HEK293 (cell line): ENCODE results near the gene LRFN3.

ENCODE experiments used
- CTCF ChIA-PET: fragments of 350-600 bp; formaldehyde crosslinking; extraction: SDS; loops from one replicate; lab custom pipeline; 2021; ENCODE audit warnings: antibody characterized with exemption; lab: Yijun Ruan, JAX
- POLR2A ChIA-PET: fragments of 300-600 bp; formaldehyde crosslinking; extraction: SDS; loops from one replicate; lab custom pipeline; 2020; ENCODE audit warnings: antibody characterized with exemption, inconsistent platforms; lab: Yijun Ruan, JAX
- H3K27ac ChIP-seq: fragments of 200-500 bp; sonication (Bioruptor generic); 2 replicates; pipeline ENCODE4 v1.5.1; 2014; ENCODE audit warnings: low read depth, low read length, control low read depth, inconsistent platforms; ENCODE audit errors: extremely low read depth
- H3K36me3 ChIP-seq, 2 experiments: fragments of 200-500 bp in 1 of 2; sonication (Bioruptor generic) in 1 of 2; 1 replicate in 1 of 2; 2 replicates in 1 of 2; pipeline ENCODE4 v1.5.1; 2014 to 2017; ENCODE audit warnings: inconsistent platforms in 2 of 2, low read length in 2 of 2; ENCODE audit not compliant: control insufficient read depth in 2 of 2, insufficient read depth in 1 of 2
- H3K4me1 ChIP-seq: fragments of 200-500 bp; sonication (Bioruptor generic); 2 replicates; pipeline ENCODE4 v1.5.1; 2014; ENCODE audit warnings: mild to moderate bottlenecking, low read length, inconsistent platforms; ENCODE audit not compliant: control insufficient read depth, insufficient read depth
- H3K4me3 ChIP-seq: 2 replicates; pipeline ENCODE4 v1.5.1; 2011; ENCODE audit warnings: low read depth, mild to moderate bottlenecking, control low read depth, low read length, moderate library complexity
- H3K9me3 ChIP-seq: fragments of 200-500 bp; sonication (Bioruptor generic); 2 replicates; pipeline ENCODE4 v1.5.1; 2014; ENCODE audit warnings: low read depth, low read length, inconsistent platforms; ENCODE audit not compliant: control insufficient read depth, insufficient read depth
- GLIS1 ChIP-seq: fragments of 450-650 bp; formaldehyde crosslinking; IDR thresholded peaks from 2 replicates; pipeline ENCODE4 v1.5.1; 2016; ENCODE audit warnings: missing biosample characterization, missing genetic modification characterization
- HOXA7 ChIP-seq: sonication (generic); formaldehyde crosslinking; IDR thresholded peaks from 2 replicates; pipeline ENCODE4 v1.8.1; 2022; ENCODE audit warnings: missing genetic modification reagents, borderline replicate concordance
- KLF1 ChIP-seq: fragments of 450-650 bp; formaldehyde crosslinking; IDR thresholded peaks from 2 replicates; pipeline ENCODE4 v1.5.1; 2016; ENCODE audit warnings: missing biosample characterization, missing genetic modification characterization
- KLF9 ChIP-seq: fragments of 450-650 bp; formaldehyde crosslinking; IDR thresholded peaks from 2 replicates; pipeline ENCODE4 v1.5.1; 2016; ENCODE audit warnings: missing biosample characterization, missing genetic modification characterization, low read depth
- YY2 ChIP-seq: fragments of 450-650 bp; formaldehyde crosslinking; IDR thresholded peaks from 2 replicates; pipeline ENCODE4 v1.5.1; 2016; ENCODE audit warnings: missing biosample characterization, missing genetic modification characterization
- ZFHX2 ChIP-seq: fragments of 450-650 bp; formaldehyde crosslinking; conservative IDR thresholded peaks from 2 replicates; pipeline ENCODE4 v1.5.1; 2016; ENCODE audit warnings: missing biosample characterization, missing genetic modification characterization
- ZNF10 ChIP-seq: fragments of 450-650 bp; formaldehyde crosslinking; IDR thresholded peaks from 2 replicates; pipeline ENCODE4 v1.5.1; 2017; ENCODE audit warnings: missing biosample characterization, missing genetic modification characterization
- ZNF121 ChIP-seq: fragments of 450-650 bp; formaldehyde crosslinking; IDR thresholded peaks from 2 replicates; pipeline ENCODE4 v1.5.1; 2016; ENCODE audit warnings: missing biosample characterization, missing genetic modification characterization
- ZNF138 ChIP-seq: fragments of 450-650 bp; formaldehyde crosslinking; IDR thresholded peaks from 2 replicates; pipeline ENCODE4 v1.5.1; 2016; ENCODE audit warnings: missing biosample characterization, missing genetic modification characterization, borderline replicate concordance
- ZNF248 ChIP-seq: fragments of 450-650 bp; formaldehyde crosslinking; IDR thresholded peaks from 2 replicates; pipeline ENCODE4 v1.5.1; 2017; ENCODE audit warnings: missing biosample characterization, missing genetic modification characterization
- ZNF37A ChIP-seq: fragments of 450-650 bp; IDR thresholded peaks from 2 replicates; pipeline ENCODE4 v1.5.1; 2018; ENCODE audit warnings: missing biosample characterization, missing genetic modification characterization
- ZNF623 ChIP-seq: fragments of 450-650 bp; formaldehyde crosslinking; IDR thresholded peaks from 2 replicates; pipeline ENCODE4 v1.5.1; 2016; ENCODE audit warnings: missing biosample characterization, missing genetic modification characterization
- ZNF670 ChIP-seq: fragments of 450-650 bp; formaldehyde crosslinking; IDR thresholded peaks from 2 replicates; pipeline ENCODE4 v1.5.1; 2016; ENCODE audit warnings: missing biosample characterization, missing genetic modification characterization, low read depth
- ZSCAN30 ChIP-seq: fragments of 450-650 bp; IDR thresholded peaks from 2 replicates; pipeline ENCODE4 v1.5.1; 2018; ENCODE audit warnings: missing biosample characterization, mild to moderate bottlenecking, missing genetic modification characterization, moderate library complexity
- TF ChIP-seq, protein P1 (sequence below): fragments of 450-650 bp; formaldehyde crosslinking; IDR thresholded peaks from 2 replicates; pipeline ENCODE4 v1.5.1; 2017; ENCODE audit warnings: missing biosample characterization, missing genetic modification characterization
- TF ChIP-seq, protein P2 (sequence below): fragments of 450-650 bp; formaldehyde crosslinking; IDR thresholded peaks from 2 replicates; pipeline ENCODE4 v1.5.1; 2016; ENCODE audit warnings: missing biosample characterization, missing genetic modification characterization
- TF ChIP-seq, protein P3 (sequence below): fragments of 450-650 bp; formaldehyde crosslinking; IDR thresholded peaks from 2 replicates; pipeline ENCODE4 v1.5.1; 2016; ENCODE audit warnings: missing biosample characterization, missing genetic modification characterization
- TF ChIP-seq, protein P4 (sequence below): fragments of 450-650 bp; formaldehyde crosslinking; IDR thresholded peaks from 2 replicates; pipeline ENCODE4 v1.5.1; 2017; ENCODE audit warnings: missing biosample characterization, missing genetic modification characterization
- TF ChIP-seq, protein P5 (sequence below): fragments of 450-650 bp; formaldehyde crosslinking; IDR thresholded peaks from 2 replicates; pipeline ENCODE4 v1.5.1; 2017; ENCODE audit warnings: missing biosample characterization, missing genetic modification characterization
- TF ChIP-seq, protein P6 (sequence below): fragments of 450-650 bp; formaldehyde crosslinking; IDR thresholded peaks from 2 replicates; pipeline ENCODE4 v1.5.1; 2016; ENCODE audit warnings: missing biosample characterization, missing genetic modification characterization
- TF ChIP-seq, protein P7 (sequence below): fragments of 450-650 bp; formaldehyde crosslinking; IDR thresholded peaks from 2 replicates; pipeline ENCODE4 v1.5.1; 2017; ENCODE audit warnings: missing biosample characterization, mild to moderate bottlenecking, missing genetic modification characterization, moderate library complexity

Gene LRFN3

DNA sequence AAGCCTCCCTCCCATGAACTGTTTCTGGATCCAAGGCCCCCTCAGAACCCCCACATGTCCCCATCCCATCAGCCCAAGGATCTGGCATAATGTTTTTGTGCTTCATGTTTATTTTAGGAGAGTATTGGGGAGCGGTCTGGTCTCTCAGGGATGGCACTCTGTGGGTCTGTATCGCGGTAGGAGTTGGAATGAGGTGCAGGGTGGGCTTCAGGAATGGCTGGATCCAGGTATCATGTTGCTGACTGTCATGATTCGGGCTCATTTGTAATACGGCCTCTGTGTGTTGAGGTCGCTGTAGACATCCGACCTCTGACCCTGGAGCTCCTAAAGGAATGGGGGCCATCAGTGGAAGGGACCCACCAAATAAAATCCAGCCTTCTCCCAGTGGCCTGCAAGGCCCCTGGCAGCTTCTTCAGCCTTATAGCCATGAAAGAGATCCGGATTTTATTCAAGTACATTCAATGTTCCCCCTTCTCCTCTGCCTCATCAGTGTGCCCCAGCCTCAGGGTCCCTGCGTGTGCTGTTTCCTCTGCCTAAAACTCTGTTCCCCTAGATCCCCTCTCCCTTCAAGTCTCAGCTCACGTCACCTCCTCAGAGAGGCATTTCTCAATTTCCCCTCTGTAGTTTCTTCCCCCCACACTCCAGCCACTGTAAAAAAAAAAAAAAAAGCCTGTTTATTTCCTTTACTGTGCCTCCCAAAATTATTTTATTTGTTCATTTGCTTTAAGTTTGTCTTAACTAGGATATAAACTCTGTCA, 31.7 kb upstream of the LRFN3 start:
- no peaks in the 10 kb centered on the region for H3K9me3 ChIP-seq
- H3K27ac ChIP-seq = no peak overlapping the region
- POLR2A ChIA-PET = interaction anchor here (1.0 to 1.3 kb wide), 3 partner anchors 20 to 156 kb away, joined by 4 to 6 read pairs (median 5); partner anchors contain the start of gene LIN37
- peaks cover 9% of the 10 kb centered on the region; the same call in 1 of the 2 replicates for H3K4me1 ChIP-seq
- H3K36me3 ChIP-seq = no peaks in the 10 kb centered on the region; a peak in 1 of 3 replicates
- TF ChIP-seq, protein P1, sequence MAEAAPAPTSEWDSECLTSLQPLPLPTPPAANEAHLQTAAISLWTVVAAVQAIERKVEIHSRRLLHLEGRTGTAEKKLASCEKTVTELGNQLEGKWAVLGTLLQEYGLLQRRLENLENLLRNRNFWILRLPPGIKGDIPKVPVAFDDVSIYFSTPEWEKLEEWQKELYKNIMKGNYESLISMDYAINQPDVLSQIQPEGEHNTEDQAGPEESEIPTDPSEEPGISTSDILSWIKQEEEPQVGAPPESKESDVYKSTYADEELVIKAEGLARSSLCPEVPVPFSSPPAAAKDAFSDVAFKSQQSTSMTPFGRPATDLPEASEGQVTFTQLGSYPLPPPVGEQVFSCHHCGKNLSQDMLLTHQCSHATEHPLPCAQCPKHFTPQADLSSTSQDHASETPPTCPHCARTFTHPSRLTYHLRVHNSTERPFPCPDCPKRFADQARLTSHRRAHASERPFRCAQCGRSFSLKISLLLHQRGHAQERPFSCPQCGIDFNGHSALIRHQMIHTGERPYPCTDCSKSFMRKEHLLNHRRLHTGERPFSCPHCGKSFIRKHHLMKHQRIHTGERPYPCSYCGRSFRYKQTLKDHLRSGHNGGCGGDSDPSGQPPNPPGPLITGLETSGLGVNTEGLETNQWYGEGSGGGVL (tag by site-specific recombination) = no peak
- TF ChIP-seq ZNF121 (tag by site-specific recombination) = 0 out of 2 replicates have a peak, but pooled peaks have one; percentile 7
- no peak for TF ChIP-seq KLF1 (tag by site-specific recombination)
- TF ChIP-seq YY2 = no peak
- TF ChIP-seq ZNF623 = no peak
- no peak for TF ChIP-seq ZNF248 (tag by site-specific recombination)
- TF ChIP-seq, protein P2, sequence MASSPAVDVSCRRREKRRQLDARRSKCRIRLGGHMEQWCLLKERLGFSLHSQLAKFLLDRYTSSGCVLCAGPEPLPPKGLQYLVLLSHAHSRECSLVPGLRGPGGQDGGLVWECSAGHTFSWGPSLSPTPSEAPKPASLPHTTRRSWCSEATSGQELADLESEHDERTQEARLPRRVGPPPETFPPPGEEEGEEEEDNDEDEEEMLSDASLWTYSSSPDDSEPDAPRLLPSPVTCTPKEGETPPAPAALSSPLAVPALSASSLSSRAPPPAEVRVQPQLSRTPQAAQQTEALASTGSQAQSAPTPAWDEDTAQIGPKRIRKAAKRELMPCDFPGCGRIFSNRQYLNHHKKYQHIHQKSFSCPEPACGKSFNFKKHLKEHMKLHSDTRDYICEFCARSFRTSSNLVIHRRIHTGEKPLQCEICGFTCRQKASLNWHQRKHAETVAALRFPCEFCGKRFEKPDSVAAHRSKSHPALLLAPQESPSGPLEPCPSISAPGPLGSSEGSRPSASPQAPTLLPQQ (tag by site-specific recombination) = no peak
- TF ChIP-seq, protein P3, sequence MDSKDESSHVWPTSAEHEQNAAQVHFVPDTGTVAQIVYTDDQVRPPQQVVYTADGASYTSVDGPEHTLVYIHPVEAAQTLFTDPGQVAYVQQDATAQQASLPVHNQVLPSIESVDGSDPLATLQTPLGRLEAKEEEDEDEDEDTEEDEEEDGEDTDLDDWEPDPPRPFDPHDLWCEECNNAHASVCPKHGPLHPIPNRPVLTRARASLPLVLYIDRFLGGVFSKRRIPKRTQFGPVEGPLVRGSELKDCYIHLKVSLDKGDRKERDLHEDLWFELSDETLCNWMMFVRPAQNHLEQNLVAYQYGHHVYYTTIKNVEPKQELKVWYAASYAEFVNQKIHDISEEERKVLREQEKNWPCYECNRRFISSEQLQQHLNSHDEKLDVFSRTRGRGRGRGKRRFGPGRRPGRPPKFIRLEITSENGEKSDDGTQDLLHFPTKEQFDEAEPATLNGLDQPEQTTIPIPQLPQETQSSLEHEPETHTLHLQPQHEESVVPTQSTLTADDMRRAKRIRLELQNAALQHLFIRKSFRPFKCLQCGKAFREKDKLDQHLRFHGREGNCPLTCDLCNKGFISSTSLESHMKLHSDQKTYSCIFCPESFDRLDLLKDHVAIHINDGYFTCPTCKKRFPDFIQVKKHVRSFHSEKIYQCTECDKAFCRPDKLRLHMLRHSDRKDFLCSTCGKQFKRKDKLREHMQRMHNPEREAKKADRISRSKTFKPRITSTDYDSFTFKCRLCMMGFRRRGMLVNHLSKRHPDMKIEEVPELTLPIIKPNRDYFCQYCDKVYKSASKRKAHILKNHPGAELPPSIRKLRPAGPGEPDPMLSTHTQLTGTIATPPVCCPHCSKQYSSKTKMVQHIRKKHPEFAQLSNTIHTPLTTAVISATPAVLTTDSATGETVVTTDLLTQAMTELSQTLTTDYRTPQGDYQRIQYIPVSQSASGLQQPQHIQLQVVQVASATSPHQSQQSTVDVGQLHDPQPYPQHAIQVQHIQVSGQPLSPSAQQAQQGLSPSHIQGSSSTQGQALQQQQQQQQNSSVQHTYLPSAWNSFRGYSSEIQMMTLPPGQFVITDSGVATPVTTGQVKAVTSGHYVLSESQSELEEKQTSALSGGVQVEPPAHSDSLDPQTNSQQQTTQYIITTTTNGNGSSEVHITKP = no peak
- TF ChIP-seq, protein P4, sequence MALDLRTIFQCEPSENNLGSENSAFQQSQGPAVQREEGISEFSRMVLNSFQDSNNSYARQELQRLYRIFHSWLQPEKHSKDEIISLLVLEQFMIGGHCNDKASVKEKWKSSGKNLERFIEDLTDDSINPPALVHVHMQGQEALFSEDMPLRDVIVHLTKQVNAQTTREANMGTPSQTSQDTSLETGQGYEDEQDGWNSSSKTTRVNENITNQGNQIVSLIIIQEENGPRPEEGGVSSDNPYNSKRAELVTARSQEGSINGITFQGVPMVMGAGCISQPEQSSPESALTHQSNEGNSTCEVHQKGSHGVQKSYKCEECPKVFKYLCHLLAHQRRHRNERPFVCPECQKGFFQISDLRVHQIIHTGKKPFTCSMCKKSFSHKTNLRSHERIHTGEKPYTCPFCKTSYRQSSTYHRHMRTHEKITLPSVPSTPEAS (tag by site-specific recombination) = no peak
- TF ChIP-seq, protein P5, sequence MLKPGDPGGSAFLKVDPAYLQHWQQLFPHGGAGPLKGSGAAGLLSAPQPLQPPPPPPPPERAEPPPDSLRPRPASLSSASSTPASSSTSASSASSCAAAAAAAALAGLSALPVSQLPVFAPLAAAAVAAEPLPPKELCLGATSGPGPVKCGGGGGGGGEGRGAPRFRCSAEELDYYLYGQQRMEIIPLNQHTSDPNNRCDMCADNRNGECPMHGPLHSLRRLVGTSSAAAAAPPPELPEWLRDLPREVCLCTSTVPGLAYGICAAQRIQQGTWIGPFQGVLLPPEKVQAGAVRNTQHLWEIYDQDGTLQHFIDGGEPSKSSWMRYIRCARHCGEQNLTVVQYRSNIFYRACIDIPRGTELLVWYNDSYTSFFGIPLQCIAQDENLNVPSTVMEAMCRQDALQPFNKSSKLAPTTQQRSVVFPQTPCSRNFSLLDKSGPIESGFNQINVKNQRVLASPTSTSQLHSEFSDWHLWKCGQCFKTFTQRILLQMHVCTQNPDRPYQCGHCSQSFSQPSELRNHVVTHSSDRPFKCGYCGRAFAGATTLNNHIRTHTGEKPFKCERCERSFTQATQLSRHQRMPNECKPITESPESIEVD (tag by site-specific recombination) = no peak
- no peak for TF ChIP-seq GLIS1
- TF ChIP-seq, protein P6, sequence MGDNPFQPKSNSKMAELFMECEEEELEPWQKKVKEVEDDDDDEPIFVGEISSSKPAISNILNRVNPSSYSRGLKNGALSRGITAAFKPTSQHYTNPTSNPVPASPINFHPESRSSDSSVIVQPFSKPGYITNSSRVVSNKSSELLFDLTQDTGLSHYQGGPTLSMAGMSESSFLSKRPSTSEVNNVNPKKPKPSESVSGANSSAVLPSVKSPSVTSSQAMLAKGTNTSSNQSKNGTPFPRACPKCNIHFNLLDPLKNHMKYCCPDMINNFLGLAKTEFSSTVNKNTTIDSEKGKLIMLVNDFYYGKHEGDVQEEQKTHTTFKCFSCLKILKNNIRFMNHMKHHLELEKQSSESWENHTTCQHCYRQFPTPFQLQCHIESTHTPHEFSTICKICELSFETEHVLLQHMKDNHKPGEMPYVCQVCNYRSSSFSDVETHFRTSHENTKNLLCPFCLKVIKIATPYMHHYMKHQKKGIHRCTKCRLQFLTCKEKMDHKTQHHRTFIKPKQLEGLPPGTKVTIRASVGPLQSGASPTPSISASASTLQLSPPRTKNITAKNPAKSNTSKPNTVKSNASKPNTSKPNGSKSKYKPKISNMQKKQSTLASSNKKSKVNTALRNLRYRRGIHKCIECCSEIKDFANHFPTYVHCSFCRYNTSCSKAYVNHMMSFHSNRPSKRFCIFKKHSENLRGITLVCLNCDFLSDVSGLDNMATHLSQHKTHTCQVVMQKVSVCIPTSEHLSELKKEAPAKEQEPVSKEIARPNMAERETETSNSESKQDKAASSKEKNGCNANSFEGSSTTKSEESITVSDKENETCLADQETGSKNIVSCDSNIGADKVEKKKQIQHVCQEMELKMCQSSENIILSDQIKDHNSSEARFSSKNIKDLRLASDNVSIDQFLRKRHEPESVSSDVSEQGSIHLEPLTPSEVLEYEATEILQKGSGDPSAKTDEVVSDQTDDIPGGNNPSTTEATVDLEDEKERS (tag by site-specific recombination) = peak; percentile 84; the same call in 1 of the 2 replicates
- TF ChIP-seq, protein P7, sequence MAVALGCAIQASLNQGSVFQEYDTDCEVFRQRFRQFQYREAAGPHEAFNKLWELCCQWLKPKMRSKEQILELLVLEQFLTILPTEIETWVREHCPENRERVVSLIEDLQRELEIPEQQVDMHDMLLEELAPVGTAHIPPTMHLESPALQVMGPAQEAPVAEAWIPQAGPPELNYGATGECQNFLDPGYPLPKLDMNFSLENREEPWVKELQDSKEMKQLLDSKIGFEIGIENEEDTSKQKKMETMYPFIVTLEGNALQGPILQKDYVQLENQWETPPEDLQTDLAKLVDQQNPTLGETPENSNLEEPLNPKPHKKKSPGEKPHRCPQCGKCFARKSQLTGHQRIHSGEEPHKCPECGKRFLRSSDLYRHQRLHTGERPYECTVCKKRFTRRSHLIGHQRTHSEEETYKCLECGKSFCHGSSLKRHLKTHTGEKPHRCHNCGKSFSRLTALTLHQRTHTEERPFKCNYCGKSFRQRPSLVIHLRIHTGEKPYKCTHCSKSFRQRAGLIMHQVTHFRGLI = no peak
- no peak for TF ChIP-seq KLF9 (tag by site-specific recombination)
- TF ChIP-seq ZNF138 (tag by site-specific recombination) = no peak
- no peak for TF ChIP-seq ZFHX2 (tag by site-specific recombination)
- no peak for TF ChIP-seq ZNF37A
- TF ChIP-seq ZSCAN30 = no peak
- TF ChIP-seq HOXA7 (CRISPR knock-in tag) = no peak
- TF ChIP-seq ZNF670 (tag by site-specific recombination) = no peak
- TF ChIP-seq ZNF10 (tag by site-specific recombination) = 0 out of 2 replicates have a peak, but pooled peaks have one; percentile 40
- H3K4me3 ChIP-seq = no peak overlapping the region
- CTCF ChIA-PET = interaction anchor here (1.0 to 2.1 kb wide), 3 partner anchors 27 to 42 kb away, joined by 3 to 8 read pairs (median 5); no protein-coding TSS in a partner anchor
